Caco-2 (cell line): ENCODE data around the gene ACOT7. TPM values are rescaled to one million over a fixed set of nuclear protein-coding genes. Genes with fewer than 3 reads are reported as not detected.

ENCODE experiments used
- BruUV-seq: library from RNA; stranded (reverse); fragments of 400-500 nt; replicated peaks from 2 replicates; lab custom pipeline; 2021; lab: Mats Ljungman, UMichigan
- CTCF ChIA-PET: fragments of 300-600 bp; sonication (Branson Sonifier 250); formaldehyde crosslinking; loops from one replicate; lab custom pipeline; 2022; ENCODE audit warnings: antibody characterized with exemption; lab: Charles Lee
- POLR2A ChIA-PET: fragments of 300-600 bp; sonication (Branson Sonifier 250); formaldehyde crosslinking; loops from one replicate; lab custom pipeline; 2022; ENCODE audit warnings: antibody characterized with exemption; lab: Charles Lee
- DNase-seq, 2 experiments: peaks; one replicate each; pipeline versions ENCODE4 v3.0.0 to v3.0.0-alpha.2; 2020 to 2022
- H3K27me3 ChIP-seq: replicated peaks from 2 replicates; pipeline ENCODE4 v1.6.0; 2011; ENCODE audit warnings: low read length; ENCODE audit not compliant: control insufficient read depth, insufficient read depth
- H3K36me3 ChIP-seq: 2 replicates; pipeline ENCODE4 v1.5.1; 2011; ENCODE audit warnings: low read length; ENCODE audit not compliant: control insufficient read depth, insufficient read depth
- H3K4me1 ChIP-seq: fragments of 250-450 bp; sonication (Bioruptor Pico); 2 replicates; pipeline ENCODE4 v1.5.1; 2020; ENCODE audit warnings: mild to moderate bottlenecking
- H3K4me3 ChIP-seq: 2 replicates; pipeline ENCODE4 v1.5.1; 2011; ENCODE audit warnings: low read depth, mild to moderate bottlenecking, control low read depth, low read length
- H3K9me3 ChIP-seq: fragments of 250-450 bp; sonication (Bioruptor Pico); 2 replicates; pipeline ENCODE4 v1.5.1; 2020; ENCODE audit warnings: mild to moderate bottlenecking, moderate library complexity
- H3K27ac Mint-ChIP-seq: one replicate; pipeline ENCODE4 v1.8.0; 2022; ENCODE audit warnings: mixed read lengths; ENCODE audit not compliant: unreplicated experiment
- H3K27me3 Mint-ChIP-seq: one replicate; pipeline ENCODE4 v1.8.0; 2022; ENCODE audit warnings: mixed read lengths; ENCODE audit not compliant: insufficient read depth, unreplicated experiment
- H3K36me3 Mint-ChIP-seq: one replicate; pipeline ENCODE4 v1.8.0; 2022; ENCODE audit warnings: mild to moderate bottlenecking, mixed read lengths; ENCODE audit not compliant: insufficient read depth, unreplicated experiment
- H3K4me1 Mint-ChIP-seq: one replicate; pipeline ENCODE4 v1.8.0; 2022; ENCODE audit warnings: low read depth, mixed read lengths; ENCODE audit not compliant: unreplicated experiment
- H3K4me3 Mint-ChIP-seq: one replicate; pipeline ENCODE4 v1.8.0; 2022; ENCODE audit warnings: mild to moderate bottlenecking, moderate library complexity, mixed read lengths; ENCODE audit not compliant: unreplicated experiment
- H3K9me3 Mint-ChIP-seq: one replicate; pipeline ENCODE4 v1.8.0; 2022; ENCODE audit warnings: mixed read lengths; ENCODE audit not compliant: unreplicated experiment
- CTCF ChIP-seq, 2 experiments: fragments of 200-600 bp in 1 of 2; IDR thresholded peaks; 1 replicate in 1 of 2; 2 replicates in 1 of 2; pipeline versions ENCODE4 v1.5.1 to v1.8.0; 2011 to 2022; ENCODE audit warnings: antibody characterized with exemption in 1 of 2, control low read depth in 1 of 2, inconsistent platforms in 1 of 2, low read depth in 1 of 2, low read length in 1 of 2, mild to moderate bottlenecking in 1 of 2, moderate library complexity in 1 of 2; ENCODE audit not compliant: insufficient read depth in 1 of 2, severe bottlenecking in 1 of 2, unreplicated experiment in 1 of 2
- intact Hi-C: fragments of 100-400 bp; cut with micrococcal nuclease; formaldehyde crosslinking; loops from one replicate; pipeline ENCODE4 v1.10.0; 2022; ENCODE audit not compliant: unreplicated experiment
- total RNA-seq: library from RNA; stranded (reverse); gene quantifications from 2 replicates; pipeline ENCODE4 v1.2.3, GENCODE V29; 2022

Gene ACOT7
- total RNA-seq, 1 experiment from 2014 or later, result 221 TPM

- Histone ChIP-seq H3K9me3 (no peaks in the 10 kb centered on the region), H3K4me1 (no peaks in the 10 kb centered on the region), H3K4me3 (no peak overlapping the region), H3K36me3 (no peaks in the 10 kb centered on the region; the same call in 1 of the 2 replicates), H3K27me3 (no peaks in the 10 kb centered on the region)
- Mint-ChIP-seq H3K4me3 (no peak overlapping the region), H3K9me3 (peaks cover 17% of the 10 kb centered on the region), H3K27ac (peak overlapping the region; percentile 19), H3K4me1 (peaks cover 4% of the 10 kb centered on the region), H3K36me3 (peaks cover 57% of the 10 kb centered on the region), H3K27me3 (no peaks in the 10 kb centered on the region)
- intact Hi-C loops, result no loop called here
- no peak for TF ChIP-seq CTCF (IDR thresholded peaks at IDR 0.05; ENCODE audit: insufficient read depth in 1 of 2, low read depth in 1 of 2, low read length in 1 of 2, severe bottlenecking in 1 of 2, unreplicated experiment in 1 of 2)
- DNase-seq, result no peak
- ChIA-PET CTCF (no interaction called here), POLR2A (no interaction called here)
- BruUV-seq, result no TSS peak
These were observed 86.5 kb downstream of the ACOT7 start for GRCh38 chr1:6307099-6307498.

GRCh38 chr1:6303397-6304012, 90.1 kb downstream of the ACOT7 start:
- DNase-seq, result no peak
- intact Hi-C loops, result no loop called here
- TF ChIP-seq CTCF (IDR thresholded peaks at IDR 0.05; ENCODE audit: insufficient read depth in 1 of 2, low read depth in 1 of 2, low read length in 1 of 2, severe bottlenecking in 1 of 2, unreplicated experiment in 1 of 2), result no peak
- ChIA-PET CTCF (no interaction called here), POLR2A (no interaction called here)
- no peak overlapping the region for H3K4me3 Mint-ChIP-seq
- H3K4me3 ChIP-seq, result no peak overlapping the region
- no peaks in the 10 kb centered on the region; the same call in 1 of the 2 replicates for H3K36me3 ChIP-seq
- no peaks in the 10 kb centered on the region for H3K27me3 ChIP-seq
- H3K27me3 Mint-ChIP-seq, result no peaks in the 10 kb centered on the region
- no peak overlapping the region for H3K27ac Mint-ChIP-seq
- no peaks in the 10 kb centered on the region for H3K4me1 ChIP-seq
- peaks cover 39% of the 10 kb centered on the region for H3K36me3 Mint-ChIP-seq
- H3K9me3 Mint-ChIP-seq, result peaks cover 16% of the 10 kb centered on the region
- no peaks in the 10 kb centered on the region for H3K9me3 ChIP-seq
- no TSS peak for BruUV-seq
- no peaks in the 10 kb centered on the region for H3K4me1 Mint-ChIP-seq

GRCh38 chr1:6302568-6302967, 91.0 kb downstream of the ACOT7 start:
- BruUV-seq, result no TSS peak
- no peak for DNase-seq
- no peaks in the 10 kb centered on the region for H3K4me1 ChIP-seq
- ChIA-PET CTCF (no interaction called here), POLR2A (no interaction called here)
- Mint-ChIP-seq H3K27me3 (no peaks in the 10 kb centered on the region), H3K4me1 (no peaks in the 10 kb centered on the region), H3K27ac (no peak overlapping the region), H3K9me3 (peaks cover 7% of the 10 kb centered on the region), H3K36me3 (peaks cover 39% of the 10 kb centered on the region), H3K4me3 (no peak overlapping the region)
- TF ChIP-seq CTCF (IDR thresholded peaks at IDR 0.05; ENCODE audit: insufficient read depth in 1 of 2, low read depth in 1 of 2, low read length in 1 of 2, severe bottlenecking in 1 of 2, unreplicated experiment in 1 of 2), result no peak
- H3K4me3 ChIP-seq, result no peak overlapping the region
- no peaks in the 10 kb centered on the region for H3K9me3 ChIP-seq
- intact Hi-C loops, result no loop called here
- H3K27me3 ChIP-seq, result no peaks in the 10 kb centered on the region
- H3K36me3 ChIP-seq, result no peaks in the 10 kb centered on the region; the same call in 1 of the 2 replicates
